GM19328 (cell line): ENCODE data around the gene OR56B1.
A peak's percentile ranks its signal among the peaks of the same experiment; 100 is the strongest.
"Not testable (repeated sequence)": the region's sequence is repeated elsewhere in the genome, so short reads cannot be mapped to it uniquely, and the experiment has no call there.

Experiments used
- ATAC-seq: cut with Tn5 transposase; IDR thresholded peaks from one replicate; pipeline ENCODE4 v1.9.1; 2021; ENCODE audit warnings: mild to moderate bottlenecking, moderate library complexity; ENCODE audit not compliant: unreplicated experiment

Gene OR56B1, protein sequence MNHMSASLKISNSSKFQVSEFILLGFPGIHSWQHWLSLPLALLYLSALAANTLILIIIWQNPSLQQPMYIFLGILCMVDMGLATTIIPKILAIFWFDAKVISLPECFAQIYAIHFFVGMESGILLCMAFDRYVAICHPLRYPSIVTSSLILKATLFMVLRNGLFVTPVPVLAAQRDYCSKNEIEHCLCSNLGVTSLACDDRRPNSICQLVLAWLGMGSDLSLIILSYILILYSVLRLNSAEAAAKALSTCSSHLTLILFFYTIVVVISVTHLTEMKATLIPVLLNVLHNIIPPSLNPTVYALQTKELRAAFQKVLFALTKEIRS

DNA sequence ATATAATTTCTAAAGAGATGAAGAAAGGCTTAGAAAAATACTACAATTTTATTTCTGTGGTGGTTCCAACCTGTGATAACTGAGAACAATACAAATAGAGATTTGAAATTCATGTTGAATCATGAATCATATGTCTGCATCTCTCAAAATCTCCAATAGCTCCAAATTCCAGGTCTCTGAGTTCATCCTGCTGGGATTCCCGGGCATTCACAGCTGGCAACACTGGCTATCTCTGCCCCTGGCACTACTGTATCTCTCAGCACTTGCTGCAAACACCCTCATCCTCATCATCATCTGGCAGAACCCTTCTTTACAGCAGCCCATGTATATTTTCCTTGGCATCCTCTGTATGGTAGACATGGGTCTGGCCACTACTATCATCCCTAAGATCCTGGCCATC, at the start of gene OR56B1:
OR56B1 (plus strand) TSS at position 53 of the 400 bp plus-strand sequence; CDS start at position 122, 69 bp downstream.
- no peak for ATAC-seq

DNA sequence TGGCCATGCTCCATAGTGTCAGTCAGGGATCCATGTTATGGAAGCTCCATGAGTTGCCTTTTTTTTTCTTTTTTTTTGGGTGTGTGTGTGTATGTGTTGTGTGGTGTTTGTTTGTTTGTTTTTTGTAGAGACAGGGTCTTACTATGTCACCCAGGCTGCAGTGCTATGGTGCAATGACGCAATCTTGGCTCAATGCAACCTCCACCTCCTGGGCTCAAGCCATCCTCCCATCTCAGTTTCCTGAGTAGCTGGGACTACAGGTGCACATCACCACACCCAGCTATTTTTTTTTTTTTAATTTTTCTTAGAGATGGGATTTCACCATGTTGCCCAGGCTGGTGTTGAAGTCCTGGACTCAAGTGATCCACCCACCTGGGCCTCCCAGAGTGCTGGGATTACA, 47.8 kb upstream of the OR56B1 start:
- ATAC-seq = no peak

DNA sequence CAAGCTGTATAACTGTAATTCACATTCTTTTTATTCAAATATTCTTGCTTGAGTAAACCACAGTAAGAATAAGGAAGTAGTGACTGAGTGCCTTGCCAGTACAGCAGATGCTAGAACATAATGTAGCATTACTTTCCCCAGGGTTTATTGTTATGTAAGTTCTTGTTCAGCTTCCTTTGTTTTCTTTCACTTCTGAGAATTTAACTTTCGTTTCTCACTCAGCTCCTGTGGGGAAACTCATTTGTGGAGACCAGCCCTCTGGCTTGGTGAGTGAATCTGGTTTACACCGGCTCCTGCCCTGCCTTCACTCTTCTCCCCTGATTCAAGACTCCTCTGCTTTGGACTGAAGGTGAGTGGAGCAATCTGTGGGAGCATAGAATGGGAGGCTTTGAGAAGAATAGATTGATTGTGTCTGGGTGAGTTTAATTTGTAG, 46.7 kb upstream of the OR56B1 start, which contains the start of gene TRIM22:
TRIM22 (plus strand) TSS at position 240 of the 433 bp plus-strand sequence. CDS start 6,443 bp downstream, outside the sequence.
- ATAC-seq = peak; percentile 78

DNA sequence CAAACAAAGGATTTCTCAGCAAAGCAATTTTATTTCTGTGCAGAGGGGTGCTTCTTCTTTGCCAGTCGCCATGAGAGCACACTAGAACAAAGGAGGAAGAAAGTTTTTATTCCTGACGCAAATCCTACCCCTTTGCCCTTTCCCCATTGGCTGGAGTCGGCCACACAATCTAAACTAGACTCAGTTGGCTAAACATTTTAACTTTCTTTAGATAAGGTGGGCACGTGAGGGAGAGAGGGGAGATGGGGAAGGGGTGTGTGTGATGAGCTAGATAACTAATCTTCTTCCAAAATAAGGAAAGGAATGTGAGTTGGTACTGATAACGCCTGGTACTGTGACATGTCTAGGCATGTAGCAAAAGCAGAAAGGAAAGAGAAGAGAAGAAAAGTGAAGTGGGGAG, 46.0 kb upstream of the OR56B1 start:
- ATAC-seq = no peak

DNA sequence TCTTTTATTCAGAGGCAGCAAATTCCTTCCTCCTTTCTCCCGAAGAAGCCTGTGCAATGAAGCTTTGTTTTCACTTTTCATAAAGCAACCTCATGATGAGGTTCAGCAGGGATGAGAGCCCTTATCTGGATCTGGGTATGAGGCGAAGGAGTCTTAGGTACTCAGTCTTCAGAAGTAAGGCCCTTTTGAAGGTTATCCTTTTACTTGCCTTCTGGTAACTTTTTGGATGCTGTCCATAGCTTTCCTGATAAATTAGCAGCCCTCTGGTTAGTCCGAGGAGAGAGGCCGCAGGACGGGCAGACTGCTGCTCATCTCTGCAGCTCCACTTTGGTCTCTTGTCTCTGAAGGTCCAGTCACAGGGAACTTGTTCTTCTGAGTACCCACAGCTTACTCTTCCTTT, 45.5 kb upstream of the OR56B1 start:
- ATAC-seq = no peak

DNA sequence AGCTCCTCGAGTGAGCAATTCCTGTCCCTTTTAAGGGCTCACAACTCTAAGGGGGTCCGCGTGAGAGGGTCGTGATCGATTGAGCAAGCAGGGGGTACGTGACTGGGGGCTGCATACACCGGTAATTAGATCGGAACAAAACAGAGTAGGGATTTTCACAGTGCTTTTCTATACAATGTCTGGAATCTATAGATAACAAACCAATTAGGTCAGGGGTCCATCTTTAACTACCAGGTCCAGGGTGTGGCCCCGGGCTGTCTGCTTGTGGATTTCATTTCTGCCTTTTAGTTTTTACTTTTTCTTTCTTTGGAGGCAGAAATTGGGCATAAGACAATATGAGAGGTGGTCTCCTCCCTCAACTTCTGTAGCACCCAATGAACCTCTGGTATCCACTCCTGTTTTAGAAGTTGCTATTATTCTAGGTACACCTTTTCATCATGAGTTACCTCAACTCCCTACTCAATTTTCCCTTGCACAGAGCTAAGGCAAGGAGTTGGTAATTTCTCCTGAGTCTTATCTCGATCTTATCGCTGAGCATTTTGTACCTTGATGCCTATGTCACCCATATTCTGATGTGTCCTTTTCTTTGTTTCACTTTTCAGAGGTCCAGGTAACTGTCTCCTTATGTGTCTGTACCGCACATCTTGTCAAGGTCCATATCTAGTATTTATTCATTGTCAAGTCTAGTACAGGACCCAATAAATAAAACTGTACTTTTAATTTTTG, 44.8 kb upstream of the OR56B1 start:
- not testable (repeated sequence) for ATAC-seq

DNA sequence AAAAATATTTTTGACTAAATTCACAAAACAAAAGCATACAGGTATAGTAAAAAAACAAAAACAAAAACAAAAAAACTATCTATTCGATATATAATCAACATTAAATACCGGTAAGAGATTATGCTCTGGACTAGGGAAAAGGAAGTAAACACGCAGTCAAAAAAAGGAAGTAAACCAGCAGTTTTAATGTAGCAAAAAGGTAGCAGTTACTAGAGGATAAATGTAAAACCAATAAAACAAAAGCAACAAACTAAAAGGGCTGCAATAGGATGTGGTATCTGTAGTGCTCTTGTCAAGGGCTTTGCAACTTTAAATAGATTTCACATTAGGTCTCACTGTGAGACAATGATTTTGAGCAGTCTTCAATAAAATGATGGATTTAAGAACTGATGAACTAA, 44.3 kb upstream of the OR56B1 start:
- no peak for ATAC-seq

DNA sequence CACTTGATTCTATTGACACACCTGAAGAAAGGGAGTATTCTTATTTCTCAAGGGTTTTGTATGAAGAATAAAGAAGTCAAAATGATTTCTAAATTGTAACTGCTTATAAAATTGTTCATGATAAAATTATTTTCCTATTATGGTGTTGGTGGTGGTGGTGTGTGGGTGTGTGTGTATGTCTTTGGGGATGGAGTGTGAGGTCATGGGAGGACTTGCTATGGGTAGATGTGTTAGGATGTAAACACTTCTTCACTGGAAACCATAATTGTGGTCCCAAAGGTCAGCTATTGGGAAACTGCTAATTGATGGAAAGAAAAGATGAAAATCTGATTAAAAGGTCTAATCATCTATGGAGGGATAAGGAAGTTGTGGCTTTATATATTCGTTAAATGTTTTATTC, 41.6 kb upstream of the OR56B1 start:
- ATAC-seq = no peak

DNA sequence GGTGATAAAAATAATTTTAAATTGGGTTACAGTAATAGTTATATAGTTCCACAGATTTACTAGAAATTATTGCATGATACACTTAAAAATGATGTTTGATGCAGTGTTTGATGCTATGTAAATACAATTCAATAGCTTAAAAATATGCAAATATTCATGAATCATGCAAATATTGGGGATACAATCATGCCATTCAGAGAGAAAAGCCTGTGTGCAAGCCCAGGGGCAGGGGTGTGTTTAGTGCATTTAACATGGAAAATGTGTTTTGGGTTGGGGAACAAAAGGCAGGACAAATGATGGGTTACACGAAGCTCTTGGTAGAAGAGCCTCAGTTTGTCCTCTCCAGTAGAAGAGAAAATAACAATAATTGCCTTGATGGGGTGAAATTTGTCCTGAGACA, 40.7 kb upstream of the OR56B1 start:
- no peak for ATAC-seq

DNA sequence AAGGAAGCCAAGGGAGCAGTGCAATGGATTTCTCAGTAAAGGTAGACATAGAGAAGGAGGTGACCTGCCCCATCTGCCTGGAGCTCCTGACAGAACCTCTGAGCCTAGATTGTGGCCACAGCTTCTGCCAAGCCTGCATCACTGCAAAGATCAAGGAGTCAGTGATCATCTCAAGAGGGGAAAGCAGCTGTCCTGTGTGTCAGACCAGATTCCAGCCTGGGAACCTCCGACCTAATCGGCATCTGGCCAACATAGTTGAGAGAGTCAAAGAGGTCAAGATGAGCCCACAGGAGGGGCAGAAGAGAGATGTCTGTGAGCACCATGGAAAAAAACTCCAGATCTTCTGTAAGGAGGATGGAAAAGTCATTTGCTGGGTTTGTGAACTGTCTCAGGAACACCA, 40.0 kb upstream of the OR56B1 start:
- no peak for ATAC-seq

DNA sequence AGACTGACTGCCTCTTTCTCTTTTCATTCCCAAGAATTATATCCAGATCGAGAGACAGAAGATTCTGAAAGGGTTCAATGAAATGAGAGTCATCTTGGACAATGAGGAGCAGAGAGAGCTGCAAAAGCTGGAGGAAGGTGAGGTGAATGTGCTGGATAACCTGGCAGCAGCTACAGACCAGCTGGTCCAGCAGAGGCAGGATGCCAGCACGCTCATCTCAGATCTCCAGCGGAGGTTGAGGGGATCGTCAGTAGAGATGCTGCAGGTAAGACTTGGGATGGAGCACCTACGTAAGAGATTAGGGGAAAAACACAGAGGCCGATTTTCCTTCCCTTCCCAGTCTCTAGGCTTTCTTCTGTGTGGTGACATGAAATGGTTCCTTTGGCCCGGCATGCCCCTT, 38.0 kb upstream of the OR56B1 start:
- ATAC-seq = no peak

DNA sequence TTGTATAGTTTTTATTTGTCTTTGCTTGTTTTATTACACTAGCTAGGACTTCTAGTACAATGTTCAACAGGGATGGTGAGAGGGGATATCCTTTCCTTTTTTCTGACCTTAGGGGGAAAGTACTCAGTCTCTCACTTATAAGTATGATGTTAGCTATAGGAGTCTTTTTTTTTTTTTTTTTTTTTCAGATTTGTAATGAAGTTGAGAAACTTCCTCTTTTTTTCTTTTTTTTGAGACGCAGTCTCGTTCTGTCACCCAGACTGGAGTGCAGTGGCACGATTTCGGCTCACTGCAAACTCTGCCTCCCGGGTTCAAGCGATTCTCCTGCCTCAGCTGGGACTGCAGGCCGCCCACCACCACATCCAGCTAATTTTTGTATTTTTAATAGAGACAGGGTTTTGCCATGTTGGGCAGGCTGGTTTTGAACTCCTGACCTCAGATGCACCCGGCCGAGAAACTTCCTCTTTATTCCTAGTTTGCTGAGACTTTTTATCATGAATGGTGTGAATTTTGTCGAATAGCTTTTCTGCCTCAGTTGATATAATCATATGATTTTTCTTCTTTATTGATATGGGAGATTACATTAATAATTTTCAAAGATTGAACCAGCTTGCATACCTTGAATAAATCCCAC, 35.7 kb upstream of the OR56B1 start:
- no peak for ATAC-seq

DNA sequence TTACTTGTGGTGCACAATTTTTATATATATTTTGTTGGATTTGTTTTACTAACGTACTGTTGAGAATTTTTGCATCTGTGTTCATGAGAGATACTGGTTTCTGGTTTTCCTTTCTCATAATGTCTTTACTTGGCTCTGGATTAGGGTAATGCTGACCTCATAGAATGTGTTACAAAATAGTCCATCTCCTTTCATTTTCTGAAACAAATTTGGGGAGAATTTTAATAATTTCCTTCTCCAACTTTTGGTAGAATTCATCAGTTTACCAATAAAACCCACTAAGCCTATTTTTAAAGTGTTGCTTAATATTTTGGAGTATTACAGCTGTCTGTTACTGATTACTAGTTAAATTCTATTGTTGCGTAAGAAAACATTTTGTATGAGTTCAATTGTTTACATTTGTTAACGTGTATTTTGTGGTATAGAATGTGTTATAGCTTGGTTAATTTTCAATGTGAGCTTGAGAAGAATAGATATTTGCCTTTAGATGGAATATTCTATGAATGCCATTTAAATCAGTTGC, 35.1 kb upstream of the OR56B1 start:
- ATAC-seq = no peak

DNA sequence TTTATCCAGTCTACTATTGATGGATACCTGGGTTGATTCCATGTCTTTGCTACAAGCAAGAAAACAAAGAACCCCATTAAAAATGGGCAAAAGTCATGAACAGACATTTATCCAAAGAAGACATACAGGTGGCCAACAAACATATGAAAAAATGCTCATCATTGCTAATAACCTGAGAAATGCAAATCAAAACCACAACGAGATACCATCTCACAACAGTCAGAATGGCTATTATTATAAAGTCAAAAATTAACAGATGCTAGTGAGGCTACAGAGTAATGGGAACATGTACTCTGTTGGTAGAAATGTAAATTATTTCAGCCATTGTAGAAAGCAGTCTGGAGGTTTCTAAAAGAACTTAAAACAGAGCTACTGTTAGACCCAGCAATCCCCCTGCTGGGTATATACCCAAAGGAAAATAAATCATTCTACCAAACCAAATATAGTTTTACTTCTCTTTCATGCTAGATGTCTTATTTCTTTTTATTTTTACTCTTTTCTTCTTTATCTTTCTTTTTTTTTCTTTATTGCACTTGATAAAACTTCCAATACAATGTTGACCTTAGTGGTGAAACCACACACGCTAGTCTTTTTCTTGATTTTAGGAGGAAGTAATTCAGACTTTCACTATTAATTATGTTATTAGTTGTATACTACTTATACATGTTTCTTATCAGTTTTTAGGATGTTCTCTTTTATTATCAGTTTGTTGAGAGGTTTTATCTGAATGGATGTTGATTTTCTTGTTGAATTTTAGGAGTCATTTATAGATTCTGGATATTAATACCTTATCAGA, 32.3 kb upstream of the OR56B1 start:
- no peak for ATAC-seq

DNA sequence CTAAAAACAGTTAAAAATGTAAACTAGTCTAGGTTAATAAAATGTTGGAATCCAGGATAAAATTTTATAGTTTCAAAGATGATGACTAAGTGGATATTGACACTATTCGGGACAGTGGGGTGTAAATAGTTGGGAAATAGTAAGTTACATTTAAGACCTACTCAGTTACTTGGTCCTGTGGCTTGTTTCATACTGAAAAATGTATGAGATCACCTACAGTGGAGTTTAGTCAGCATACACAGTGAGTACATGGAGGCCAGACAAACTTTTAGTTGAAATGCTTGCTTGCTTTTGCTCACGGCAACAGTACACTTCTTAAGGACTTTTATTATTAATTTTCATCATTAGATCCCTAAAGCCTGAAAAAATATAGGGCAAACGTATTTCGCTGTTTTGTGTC, 30.6 kb upstream of the OR56B1 start:
- ATAC-seq = no peak

DNA sequence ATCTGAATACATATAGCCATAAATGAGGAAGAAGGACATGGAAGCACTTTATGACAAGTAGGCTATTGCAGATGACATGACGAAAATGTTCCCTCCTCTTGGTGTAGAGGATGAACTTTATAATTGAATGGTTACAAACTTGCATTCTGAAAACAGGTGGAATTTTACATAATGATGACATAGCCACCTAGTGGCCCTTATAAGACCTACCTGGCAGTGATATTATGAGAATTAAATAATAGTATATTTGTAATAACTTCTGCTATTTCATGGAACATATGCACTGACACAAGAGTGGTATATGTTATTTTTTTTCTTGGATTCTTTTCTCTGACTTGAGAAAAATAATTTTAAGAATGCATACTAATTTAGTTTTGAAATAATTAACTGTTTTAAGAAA, 23.7 kb upstream of the OR56B1 start:
- no peak for ATAC-seq

DNA sequence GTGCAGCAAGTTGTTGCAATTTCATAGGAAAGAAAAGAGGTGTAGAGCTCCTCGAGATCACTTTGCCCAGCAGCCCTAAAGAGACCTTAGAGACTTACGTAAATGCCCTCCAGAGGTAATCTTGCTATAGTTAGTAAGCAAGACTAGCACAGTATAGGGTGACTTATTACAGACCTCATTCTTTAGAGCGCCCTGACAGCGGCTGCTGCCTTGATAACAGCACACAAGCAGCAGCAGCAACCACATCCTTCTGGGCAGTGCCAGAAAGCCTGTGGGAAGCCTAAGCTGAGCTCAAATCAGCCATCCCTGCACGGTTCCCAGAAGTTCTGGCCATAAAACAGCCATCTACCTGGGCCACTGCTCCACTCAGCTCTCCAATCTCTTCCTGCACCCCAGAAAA, 22.6 kb upstream of the OR56B1 start:
- no peak for ATAC-seq

DNA sequence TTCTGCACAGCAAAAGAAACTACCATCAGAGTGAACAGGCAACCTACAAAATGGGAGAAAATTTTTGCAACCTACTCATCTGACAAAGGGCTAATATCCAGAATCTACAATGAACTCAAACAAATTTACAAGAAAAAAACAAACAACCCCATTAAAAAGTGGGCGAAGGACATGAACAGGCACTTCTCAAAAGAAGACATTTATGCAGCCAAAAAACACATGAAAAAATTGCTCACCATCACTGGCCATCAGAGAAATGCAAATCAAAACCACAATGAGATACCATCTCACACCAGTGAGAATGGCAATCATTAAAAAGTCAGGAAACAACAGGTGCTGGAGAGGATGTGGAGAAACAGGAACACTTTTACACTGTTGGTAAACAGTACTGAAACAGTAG, 19.7 kb upstream of the OR56B1 start:
- ATAC-seq = not testable (repeated sequence)

DNA sequence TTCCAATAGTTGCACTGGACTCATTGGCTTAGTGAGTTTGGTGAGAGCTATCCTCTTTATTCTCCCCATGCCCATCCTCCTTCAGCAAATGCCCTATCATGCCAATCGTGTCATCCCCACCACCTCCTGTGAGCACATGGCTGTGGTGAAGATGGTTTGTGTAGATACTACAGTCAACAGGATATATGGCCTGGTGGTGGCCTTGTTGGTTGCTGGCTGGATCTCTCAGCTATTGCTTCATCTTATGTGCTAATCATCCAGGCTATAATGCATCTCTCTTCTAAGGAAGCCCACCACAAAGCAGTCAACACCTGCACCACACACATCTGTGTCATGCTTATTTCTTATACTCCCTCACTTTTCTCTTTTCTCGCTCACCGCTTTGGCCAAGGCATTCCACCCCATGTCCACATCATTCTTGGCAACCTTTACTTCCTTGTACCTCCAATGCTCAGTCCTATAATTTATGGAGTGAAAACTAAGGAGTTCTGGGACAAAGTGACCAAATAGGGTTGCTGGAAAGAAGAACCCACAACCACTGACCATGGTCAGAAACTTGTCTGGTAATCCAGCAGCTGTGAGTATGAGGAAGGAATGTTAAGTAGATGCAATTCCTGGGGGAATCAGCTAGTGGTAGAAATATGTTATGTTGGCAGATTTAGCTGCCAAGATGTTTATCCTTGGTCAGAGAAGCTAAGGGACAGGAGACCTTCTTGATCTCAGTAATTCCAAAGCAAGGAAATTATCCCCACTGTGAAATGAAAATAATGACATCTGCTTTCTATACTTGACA, 16.3 kb upstream of the OR56B1 start:
- ATAC-seq = no peak

DNA sequence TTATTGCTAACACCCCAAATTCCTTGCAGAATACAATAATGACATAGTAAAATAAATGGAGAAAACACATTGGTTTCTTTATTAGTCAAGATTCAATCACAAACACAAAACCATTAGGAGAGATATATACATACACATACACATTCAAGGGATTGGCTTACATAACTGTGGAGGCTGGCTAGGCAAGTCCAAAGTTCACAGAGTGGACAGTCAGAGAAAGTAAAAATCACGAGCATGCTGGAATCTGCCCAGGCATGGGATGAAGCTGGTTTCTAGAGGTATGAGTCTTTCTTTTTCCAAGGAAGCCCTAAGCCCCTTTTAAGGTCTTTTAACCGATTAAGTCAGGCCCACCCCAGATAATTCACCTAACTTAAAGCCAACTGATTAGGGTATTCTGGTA, 13.6 kb upstream of the OR56B1 start:
- ATAC-seq = no peak
